Measurements from ENCODE around the gene ADD2.
"Not testable (repeated sequence)": the region's sequence is repeated elsewhere in the genome, so short reads cannot be mapped to it uniquely, and the experiment has no call there.

The ADD2 gene

GRCh38 chr2:70647873-70648481 is 120.0 kb downstream of the ADD2 start:
- DNase-seq (ENCODE audit: low read depth in 1 of 2, low spot score in 1 of 2), result peak; percentile 35 to 61

DNA sequence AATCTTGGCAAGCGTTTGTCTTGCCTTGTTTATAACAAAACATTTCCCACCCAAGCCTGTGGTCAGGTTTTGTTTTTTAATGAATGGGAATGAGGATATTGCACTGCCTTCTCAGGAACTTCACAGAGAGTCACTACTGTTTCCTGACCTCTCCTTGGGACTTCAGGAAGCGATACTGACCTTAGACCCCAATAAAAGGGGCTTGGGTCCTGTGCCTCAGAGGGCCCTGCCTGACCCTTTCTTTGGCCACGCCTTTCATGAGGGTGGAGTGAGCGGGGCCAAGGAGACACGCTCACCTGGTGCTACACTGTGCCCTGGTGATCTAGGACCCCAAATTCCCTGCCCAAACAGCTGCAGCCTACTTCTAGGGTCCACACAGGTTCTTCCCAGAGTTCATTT is 121.6 kb downstream of the ADD2 start:
- no peak for DNase-seq (ENCODE audit: low read depth in 1 of 2, low spot score in 1 of 2)

DNA sequence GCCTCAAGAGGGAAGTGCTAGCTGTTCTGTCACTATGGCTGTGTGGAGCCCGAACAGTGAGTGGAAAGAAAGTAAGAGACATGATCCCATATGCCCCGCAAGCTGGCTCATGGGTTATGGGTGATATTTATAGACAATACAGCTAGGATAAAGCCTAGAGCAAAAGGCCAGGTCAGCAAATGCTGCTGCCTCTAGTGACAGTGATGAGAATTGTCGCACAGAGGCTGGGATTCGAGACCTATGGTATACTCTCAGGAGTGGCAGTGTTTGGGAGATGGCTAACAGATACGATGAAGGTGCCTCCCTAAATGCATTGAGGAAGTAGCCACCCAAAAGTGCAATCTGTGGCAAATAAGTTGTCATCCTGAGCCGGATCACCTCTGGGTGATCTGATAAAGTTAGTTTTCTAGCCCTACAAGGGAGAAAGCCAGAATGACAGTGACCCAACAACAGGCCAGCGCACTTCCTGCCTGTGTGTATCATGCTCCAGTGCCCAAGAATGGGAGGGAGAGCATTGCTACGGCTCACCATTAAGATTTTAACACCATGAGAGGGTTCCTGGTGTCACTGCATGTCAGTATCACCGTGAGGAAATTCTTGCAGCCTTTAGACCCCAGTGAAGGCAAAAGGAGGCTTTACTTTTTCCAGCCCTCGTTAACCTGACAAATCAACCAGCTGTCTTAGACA is 122.1 kb downstream of the ADD2 start:
- no peak for DNase-seq (ENCODE audit: low read depth in 1 of 2, low spot score in 1 of 2)

GRCh38 chr2:70643715-70644114 is 124.3 kb downstream of the ADD2 start:
- DNase-seq (ENCODE audit: low read depth in 1 of 2, low spot score in 1 of 2), result no peak

- no peak for DNase-seq (ENCODE audit: low read depth in 1 of 2, low spot score in 1 of 2)
Observed at GRCh38 chr2:70641263-70641784, 126.7 kb downstream of the ADD2 start.

DNA sequence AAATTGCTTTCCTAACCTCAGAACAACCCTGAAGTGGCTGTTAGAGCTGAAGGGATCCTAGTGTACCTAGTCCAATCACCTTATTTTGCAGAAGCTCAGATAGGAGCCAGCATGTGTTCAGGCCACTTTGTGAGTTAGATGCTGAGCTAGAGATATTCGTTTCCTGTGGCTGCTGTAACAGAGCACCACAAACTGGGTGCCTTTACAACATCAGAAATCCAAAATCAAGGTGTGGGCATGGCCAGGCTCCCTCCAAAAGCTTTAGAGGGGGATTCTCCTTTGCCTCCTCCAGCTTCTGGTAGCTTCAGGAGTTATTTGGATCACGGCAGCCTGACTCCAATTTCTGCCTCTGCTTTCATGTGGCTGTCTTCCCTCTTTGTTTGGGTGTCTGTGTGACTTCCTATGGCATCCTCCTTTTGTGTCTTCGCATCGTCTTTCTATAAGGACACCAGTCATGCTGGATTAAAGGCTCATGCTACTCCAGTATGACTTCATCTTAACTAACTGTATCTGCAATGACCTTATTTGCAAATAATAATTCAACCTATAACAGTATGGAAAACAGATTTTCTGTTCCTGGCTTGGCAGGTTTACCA is 128.1 kb downstream of the ADD2 start:
- DNase-seq (ENCODE audit: low read depth in 1 of 2, low spot score in 1 of 2), result no peak

DNA sequence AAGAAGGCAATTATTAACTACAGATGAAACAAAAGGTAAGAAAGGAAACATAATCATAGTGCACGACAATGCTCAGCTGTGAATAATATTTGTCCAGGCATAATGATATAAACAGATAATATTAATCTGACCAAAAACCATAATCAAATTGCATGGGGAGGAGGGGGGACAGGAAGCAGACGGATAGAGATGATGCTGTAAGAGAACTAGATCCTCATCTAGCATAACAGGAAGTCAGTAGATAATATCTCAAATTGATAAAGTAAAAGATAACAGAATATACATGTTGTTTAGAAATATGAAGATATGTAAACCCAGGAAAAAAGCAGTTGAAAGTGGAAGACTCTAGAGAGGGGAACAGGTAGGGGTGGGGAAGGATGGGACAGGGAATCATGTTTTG is 129.4 kb downstream of the ADD2 start:
- DNase-seq (ENCODE audit: low read depth in 1 of 2, low spot score in 1 of 2), result no peak

DNA sequence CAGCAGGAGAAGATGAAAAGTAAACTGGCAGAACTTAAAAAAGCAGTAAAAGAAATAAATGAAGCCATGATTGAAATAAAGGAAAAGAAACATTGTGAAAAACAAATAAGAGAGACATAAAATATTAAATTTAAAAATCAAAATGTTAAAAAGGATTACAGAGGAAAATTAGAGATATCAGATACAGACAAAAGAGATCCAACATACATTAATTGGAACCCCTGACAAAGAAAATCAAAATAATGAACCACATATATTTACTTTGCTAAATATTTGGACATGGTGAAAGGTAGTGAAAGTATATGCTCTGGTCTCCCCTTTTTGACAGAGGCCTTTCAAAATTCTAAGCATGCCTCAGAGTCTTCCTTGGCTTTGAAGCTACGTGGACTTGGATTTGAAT is 134.5 kb downstream of the ADD2 start:
- DNase-seq (ENCODE audit: low read depth in 1 of 2, low spot score in 1 of 2), result no peak

- DNase-seq (ENCODE audit: low read depth in 1 of 2, low spot score in 1 of 2), result no peak
Observed at GRCh38 chr2:70632966-70633365, 135.0 kb downstream of the ADD2 start.

- DNase-seq (ENCODE audit: low read depth in 1 of 2, low spot score in 1 of 2), result no peak
Observed at GRCh38 chr2:70632388-70632787, 135.6 kb downstream of the ADD2 start.

GRCh38 chr2:70630761-70631160 is 137.2 kb downstream of the ADD2 start:
- no peak for DNase-seq (ENCODE audit: low read depth in 1 of 2, low spot score in 1 of 2)

GRCh38 chr2:70627211-70627898 is 140.6 kb downstream of the ADD2 start:
- no peak for DNase-seq (ENCODE audit: low read depth in 1 of 2, low spot score in 1 of 2)

- no peak for DNase-seq (ENCODE audit: low read depth in 1 of 2, low spot score in 1 of 2)
Observed at GRCh38 chr2:70626254-70626990, 141.6 kb downstream of the ADD2 start.

- DNase-seq (ENCODE audit: low read depth in 1 of 2, low spot score in 1 of 2), result not testable (repeated sequence)
Observed at GRCh38 chr2:70621536-70621935, 146.5 kb downstream of the ADD2 start.

DNA sequence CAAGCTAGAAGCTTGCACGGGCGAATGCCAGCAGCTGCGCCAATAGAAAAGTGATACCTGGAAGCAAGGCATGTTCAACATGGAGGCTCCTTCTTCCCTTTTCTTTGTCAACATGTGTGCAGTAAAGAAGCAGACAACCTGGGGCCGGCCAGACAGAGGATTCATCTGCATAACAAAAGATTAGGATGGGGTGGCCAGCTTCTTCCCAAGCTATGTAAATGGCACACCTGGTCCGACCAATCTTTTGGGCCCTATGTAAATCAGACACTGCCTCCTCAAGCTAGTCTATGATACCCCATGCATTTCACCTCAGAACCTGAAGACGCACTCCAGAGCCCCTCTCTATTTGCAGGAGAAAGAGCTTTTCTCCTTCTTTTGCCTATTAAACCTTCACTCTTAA is 148.0 kb downstream of the ADD2 start:
- no peak for DNase-seq (ENCODE audit: low read depth in 1 of 2, low spot score in 1 of 2)

DNA sequence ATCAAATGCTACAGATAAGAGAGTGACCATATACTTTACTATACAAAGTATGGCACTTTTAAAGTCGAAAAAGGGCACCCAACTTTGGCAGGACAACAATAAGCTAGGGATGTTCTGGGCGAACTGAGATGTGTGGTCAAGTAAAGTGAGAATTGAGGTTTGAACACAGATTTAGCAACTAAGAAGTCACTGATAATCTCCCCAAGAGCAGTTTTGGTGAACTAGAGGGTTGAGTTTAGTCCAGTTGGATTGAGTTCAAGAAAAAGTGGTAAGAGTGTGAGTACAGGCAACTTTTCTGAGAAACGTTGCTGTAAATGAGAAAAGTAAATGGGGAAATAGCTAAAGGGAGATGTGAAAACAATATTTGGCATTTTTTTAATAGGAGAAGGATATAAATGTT is 148.8 kb downstream of the ADD2 start:
- no peak for DNase-seq (ENCODE audit: low read depth in 1 of 2, low spot score in 1 of 2)

DNA sequence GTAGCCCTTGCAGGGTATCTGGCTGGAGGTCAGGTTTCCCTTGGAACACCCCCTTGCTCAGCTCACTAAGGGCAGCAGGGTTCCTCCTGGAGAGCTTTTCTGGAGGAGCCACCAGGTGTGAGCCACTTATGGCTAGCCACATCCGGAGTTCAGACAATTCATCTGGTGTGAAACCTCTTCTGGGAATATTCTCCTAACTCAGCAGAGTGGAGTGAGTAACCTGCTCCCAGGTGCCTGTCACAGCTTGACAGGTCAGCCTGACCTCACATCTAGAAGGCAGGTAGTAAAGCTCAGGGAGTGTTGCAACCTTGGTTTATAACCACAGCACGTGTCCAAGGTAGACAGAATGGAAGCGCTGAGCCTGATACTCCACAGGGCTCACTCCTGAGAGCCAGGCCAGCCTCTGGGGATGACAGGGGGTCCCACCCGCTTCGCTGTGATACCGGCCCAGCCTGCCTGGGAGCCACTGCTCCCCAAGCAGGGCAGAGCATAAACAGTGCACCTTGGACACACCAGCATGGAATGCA is 151.8 kb downstream of the ADD2 start:
- no peak for DNase-seq (ENCODE audit: low read depth in 1 of 2, low spot score in 1 of 2)

- no peak for DNase-seq (ENCODE audit: low read depth in 1 of 2, low spot score in 1 of 2)
Observed at GRCh38 chr2:70615222-70615621, 152.8 kb downstream of the ADD2 start.

DNA sequence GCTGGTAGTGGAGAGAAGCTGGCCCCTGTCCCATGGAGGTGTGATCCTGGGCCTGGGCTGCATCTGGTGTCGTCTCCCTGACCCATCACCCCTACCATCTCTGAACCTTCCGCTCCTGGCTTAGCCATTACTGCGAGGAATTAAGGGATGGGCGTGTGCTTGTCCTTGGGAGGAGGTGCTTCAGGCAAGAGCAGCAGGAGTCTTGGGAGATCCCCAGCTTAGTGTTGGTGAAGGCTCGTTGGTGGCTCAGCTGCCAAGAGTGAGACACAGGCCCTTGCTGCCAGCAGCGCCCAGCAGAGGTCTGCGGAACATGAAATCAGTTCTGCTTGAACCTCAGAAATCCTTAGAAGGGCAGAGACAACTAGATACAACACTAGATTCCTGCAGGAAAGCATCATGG is 154.5 kb downstream of the ADD2 start:
- no peak for DNase-seq (ENCODE audit: low read depth in 1 of 2, low spot score in 1 of 2)

DNA sequence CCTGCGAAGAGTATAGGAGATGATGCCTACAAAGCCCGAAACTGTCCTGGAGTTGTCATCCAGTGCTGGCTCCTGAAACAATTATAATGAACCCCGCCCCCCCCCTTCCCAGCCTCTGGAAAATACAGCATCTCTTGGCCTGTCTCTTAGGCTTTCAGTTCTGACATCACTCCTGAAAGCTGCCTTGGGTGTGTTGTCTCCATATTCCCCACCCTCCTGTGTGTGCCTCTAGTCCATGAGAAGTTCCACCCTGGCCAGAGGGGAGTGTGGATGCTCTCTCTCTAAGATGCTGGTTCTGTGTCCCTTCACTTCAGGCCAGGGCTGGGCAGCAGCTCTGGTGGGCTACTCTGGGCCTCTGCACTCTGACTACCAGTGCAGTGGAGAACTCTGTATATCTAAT is 155.4 kb downstream of the ADD2 start:
- no peak for DNase-seq (ENCODE audit: low read depth in 1 of 2, low spot score in 1 of 2)

DNA sequence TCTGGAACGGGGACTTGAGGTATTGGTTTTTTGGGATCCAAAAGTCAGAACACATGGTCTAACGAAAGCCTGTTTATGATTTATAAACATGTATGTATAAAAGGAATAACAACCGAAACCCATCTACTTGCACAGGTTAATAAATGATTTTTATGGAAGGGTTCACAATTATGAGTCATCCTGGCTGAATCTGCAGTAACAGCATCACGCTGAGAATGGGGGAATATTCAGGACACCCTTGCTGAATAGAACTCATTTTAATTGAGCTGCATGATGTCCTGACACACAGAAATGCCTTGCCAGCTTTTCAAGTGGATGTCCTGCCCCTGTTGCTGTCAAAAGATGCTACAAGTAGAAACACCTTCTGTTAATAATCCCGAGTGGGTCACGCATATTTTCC is 159.6 kb downstream of the ADD2 start:
- DNase-seq (ENCODE audit: low read depth in 1 of 2, low spot score in 1 of 2), result no peak
